ENCODE results near the gene FHIP1B. TPM values are rescaled to one million over a fixed set of nuclear protein-coding genes. Genes with fewer than 3 reads are reported as not detected.

The FHIP1B gene
- total RNA-seq, 4 donors from 2014 or later = 19.2 to 43.2 (median 31.3) TPM

DNA sequence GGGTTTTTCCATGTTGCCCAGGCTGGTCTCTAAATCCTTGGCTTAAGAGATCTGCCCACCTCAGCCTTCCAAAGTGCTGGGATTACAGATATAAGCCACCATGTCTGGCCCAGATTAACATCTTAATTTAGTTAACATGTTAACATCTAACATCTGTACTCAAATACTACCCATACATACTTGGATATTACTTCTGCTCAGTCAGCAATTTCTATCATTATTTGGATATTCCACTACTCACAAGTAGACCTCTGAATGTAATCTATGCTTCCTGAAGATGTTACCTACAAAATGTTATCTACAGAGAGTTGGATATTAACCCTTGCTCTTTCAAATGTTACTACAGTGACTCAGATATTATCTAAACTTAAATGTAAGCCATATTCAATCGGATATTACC, 29.2 kb upstream of the FHIP1B start:
- TF ChIP-seq, protein P1, sequence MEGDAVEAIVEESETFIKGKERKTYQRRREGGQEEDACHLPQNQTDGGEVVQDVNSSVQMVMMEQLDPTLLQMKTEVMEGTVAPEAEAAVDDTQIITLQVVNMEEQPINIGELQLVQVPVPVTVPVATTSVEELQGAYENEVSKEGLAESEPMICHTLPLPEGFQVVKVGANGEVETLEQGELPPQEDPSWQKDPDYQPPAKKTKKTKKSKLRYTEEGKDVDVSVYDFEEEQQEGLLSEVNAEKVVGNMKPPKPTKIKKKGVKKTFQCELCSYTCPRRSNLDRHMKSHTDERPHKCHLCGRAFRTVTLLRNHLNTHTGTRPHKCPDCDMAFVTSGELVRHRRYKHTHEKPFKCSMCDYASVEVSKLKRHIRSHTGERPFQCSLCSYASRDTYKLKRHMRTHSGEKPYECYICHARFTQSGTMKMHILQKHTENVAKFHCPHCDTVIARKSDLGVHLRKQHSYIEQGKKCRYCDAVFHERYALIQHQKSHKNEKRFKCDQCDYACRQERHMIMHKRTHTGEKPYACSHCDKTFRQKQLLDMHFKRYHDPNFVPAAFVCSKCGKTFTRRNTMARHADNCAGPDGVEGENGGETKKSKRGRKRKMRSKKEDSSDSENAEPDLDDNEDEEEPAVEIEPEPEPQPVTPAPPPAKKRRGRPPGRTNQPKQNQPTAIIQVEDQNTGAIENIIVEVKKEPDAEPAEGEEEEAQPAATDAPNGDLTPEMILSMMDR (IDR thresholded peaks at IDR 0.05; ENCODE audit: low read depth) = no peak

DNA sequence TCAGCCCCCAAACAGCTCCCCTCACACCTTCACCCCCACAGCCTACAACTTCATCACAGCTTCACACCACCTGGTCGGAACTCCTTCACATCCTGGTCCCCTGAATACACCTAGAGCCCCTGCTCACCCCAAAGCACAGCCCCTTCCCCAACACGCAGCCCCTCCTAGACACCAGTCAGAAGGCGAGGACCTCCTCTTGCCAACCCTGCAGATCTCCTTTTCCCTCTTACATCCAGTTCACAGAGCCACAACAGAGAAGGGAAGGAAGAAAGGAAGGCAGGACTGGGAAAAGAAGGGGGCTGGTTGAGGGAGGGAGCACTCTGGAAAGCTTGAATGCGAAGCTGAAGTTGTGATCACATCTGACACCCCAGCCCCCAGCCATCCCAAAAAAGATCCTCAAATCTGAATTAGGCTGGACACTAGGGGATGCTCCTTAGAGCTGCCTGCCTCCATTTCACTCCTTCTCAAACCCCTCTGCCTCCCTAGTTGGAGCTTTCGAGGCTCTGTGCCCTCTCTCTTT, 25.8 kb upstream of the FHIP1B start:
- TF ChIP-seq, protein P1 (IDR thresholded peaks at IDR 0.05; ENCODE audit: low read depth) = no peak

DNA sequence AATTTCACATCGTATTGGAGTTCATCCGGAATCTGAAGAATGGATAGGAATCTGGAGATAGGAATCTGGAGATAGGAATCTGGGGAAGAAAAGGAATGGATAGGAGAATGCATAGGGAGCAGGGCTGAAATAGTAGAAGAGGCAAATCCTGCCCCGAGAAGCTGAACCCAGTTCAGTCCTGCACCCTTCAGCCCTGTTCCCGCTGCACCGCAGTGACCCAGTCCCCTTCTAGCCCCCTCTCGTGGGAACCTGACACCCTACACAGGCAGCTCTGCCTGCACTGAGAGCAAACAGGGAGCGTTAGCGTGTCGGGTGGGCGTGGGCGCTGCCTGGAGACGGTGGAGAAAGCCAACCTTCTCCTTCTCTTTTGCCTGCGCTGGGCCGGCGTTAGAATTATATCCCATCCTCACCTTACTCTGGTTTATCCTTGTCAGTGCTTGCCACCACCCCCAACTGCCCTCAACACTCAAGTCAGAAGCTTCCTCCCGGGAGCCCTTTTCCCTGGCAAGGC, 24.2 kb upstream of the FHIP1B start:
- TF ChIP-seq, protein P1 (IDR thresholded peaks at IDR 0.05; ENCODE audit: low read depth) = no peak

DNA sequence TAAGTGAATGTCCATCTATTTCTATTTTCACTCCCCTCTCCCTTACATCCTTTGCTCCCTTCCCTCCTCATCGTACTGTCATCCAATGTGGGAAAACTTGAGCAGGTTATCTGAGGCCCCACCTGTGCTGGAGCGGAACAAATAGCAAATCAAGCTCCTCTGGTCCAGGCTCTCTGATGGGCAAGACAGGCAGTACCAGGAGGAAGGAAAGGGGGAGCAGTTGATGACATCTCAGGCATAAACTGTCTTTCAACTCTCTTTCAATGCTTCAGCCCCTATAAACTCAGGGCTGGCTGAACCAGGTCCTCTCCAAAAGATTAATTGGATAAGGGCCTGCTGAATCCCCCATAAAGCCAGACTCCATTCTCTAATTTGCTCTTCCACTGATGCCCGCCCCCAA, 23.7 kb upstream of the FHIP1B start:
- TF ChIP-seq, protein P1 (IDR thresholded peaks at IDR 0.05; ENCODE audit: low read depth) = no peak

DNA sequence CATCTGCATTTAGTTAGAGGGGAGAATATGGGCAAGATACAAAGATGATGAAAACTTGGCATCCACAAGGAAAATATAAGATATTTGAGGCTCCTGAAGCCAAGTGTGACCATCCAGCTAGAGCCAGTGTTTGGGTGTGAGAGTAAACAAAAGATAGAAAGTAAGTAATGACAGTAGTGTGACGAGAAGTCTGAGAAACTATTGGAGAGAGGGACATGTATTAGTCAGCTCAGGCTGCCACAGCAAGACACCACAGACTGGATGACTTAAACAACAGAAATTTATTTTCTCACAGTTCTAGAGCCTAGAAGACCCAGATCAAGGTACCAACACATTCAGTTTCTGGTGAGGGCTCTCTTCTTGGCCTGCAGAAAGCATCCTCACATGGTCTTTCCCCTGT, 18.8 kb upstream of the FHIP1B start:
- TF ChIP-seq, protein P1 (IDR thresholded peaks at IDR 0.05; ENCODE audit: low read depth) = no peak

DNA sequence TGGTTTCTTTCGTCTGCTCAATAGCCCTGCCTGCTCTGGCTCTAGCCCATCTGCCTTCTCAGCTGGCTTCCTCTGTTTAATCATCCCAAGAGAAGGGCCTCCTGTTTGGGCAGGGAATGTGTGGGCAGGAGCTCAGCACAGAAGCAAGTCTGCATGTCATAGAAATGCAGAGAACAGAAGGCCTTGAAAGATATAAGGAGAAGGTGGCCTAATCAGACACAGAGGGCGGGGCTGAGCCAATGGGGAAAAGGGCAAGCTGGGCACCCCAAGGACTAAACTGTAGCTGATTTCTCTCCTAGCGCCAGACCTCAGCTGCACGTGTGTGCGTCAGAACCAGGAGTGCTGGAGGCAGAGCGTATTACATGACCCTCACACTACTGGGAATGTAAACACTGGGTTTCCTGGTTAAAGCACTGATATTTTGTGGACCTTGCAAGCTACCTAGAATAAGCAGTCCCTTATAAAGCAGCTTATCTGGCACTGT, 17.6 kb upstream of the FHIP1B start:
- TF ChIP-seq, protein P1 (IDR thresholded peaks at IDR 0.05; ENCODE audit: low read depth) = no peak

DNA sequence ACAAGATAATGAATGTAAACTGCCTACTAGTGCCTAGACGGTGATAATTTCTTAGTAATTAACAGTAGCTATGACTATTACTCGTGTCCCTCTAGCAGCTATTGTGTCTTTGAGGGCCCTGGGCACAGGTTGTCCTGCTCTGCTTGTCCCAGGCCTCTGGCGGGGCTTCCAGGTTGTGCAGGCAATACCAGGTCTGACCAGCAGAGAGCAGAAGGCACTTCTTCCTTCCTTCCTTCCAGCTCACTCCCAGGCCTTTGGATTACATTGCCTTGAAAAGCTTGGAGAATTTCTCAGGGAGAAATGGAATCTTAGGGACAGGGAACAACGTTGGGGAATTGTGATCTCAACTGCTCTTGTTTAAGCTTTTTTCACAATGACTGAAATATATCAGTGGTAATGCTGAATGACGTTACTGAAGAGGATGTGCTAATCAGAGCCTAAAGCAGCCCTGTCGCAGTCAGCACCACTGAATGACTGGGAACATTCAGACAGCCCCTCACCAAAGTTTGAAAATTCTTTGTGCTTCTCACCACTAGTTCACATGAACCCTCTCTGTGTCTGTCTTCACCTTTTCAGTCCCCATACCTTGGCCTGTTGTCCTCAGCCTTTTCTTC, 16.8 kb upstream of the FHIP1B start:
- TF ChIP-seq, protein P1 (IDR thresholded peaks at IDR 0.05; ENCODE audit: low read depth) = no peak
